Testis (tissue), 3 donors: ENCODE data around the gene HDAC9. TPM values are rescaled to one million over a fixed set of nuclear protein-coding genes. Genes with fewer than 3 reads are reported as not detected.
A peak's percentile ranks its signal among the peaks of the same experiment; 100 is the strongest.

Experiments used
- DNase-seq: peaks from one replicate; pipeline ENCODE4 v3.0.0-alpha.2; 2019
- H3K27ac ChIP-seq, 2 donors: fragments of 200-600 bp; sonication (generic); one replicate each; pipeline ENCODE4 v1.5.1; 2019
- H3K27me3 ChIP-seq: fragments of 200-600 bp; sonication (generic); one replicate; pipeline ENCODE4 v1.5.1; 2019
- H3K36me3 ChIP-seq: fragments of 200-600 bp; sonication (generic); one replicate; pipeline ENCODE4 v1.5.1; 2017; ENCODE audit warnings: low read depth; ENCODE audit errors: missing control alignments
- H3K4me1 ChIP-seq: fragments of 200-600 bp; sonication (generic); one replicate; pipeline ENCODE4 v1.5.1; 2019
- H3K4me3 ChIP-seq, 2 donors: fragments of 200-600 bp; sonication (generic); one replicate each; pipeline ENCODE4 v1.5.1; 2017 to 2019
- H3K9me3 ChIP-seq: fragments of 200-600 bp; sonication (generic); one replicate; pipeline ENCODE4 v1.5.1; 2017
- CTCF ChIP-seq, 3 experiments: fragments of 450-650 bp in 2 of 3; fragments of 200-600 bp in 1 of 3; sonication (generic) in 1 of 3; IDR thresholded peaks; one replicate each; pipeline ENCODE4 v1.5.1; 2016 to 2019; ENCODE audit warnings: antibody characterized with exemption in 3 of 3, mild to moderate bottlenecking in 2 of 3, moderate library complexity in 1 of 3
- POLR2A ChIP-seq: fragments of 450-650 bp; IDR thresholded peaks from one replicate; pipeline ENCODE4 v1.6.1; 2017; ENCODE audit warnings: antibody characterized with exemption, mild to moderate bottlenecking, moderate library complexity
- WGBS, 2 donors: methylation state at CpG; one replicate each; pipeline ENCODE4 v1.1.5; 2018; 5-methylcytosine and 5-hydroxymethylcytosine counted together
- intact Hi-C: fragments of 100-400 bp; cut with DNase I; formaldehyde crosslinking; loops from one replicate; pipeline ENCODE4 v1.15.1; 2023; ENCODE audit warnings: low total_unique reads
- polyA plus RNA-seq: library from polyadenylated mRNA; stranded (reverse); fragments of 350-450 nt; fragmentation: Illumina TruSeq; extraction: RNeasy Lipid Tissue Mini Kit (QIAGEN cat#74804); gene quantifications from one replicate; pipeline ENCODE4 v1.2.3, GENCODE V29; 2014; ENCODE audit warnings: low read depth, low replicate concordance; ENCODE audit not compliant: insufficient read depth
- total RNA-seq, 2 donors: library from RNA; depleted of rRNA; stranded (reverse); fragments of >200 nt; gene quantifications; one replicate each; pipeline ENCODE4 v1.2.3, GENCODE V29; 2016

Gene HDAC9
- total and polyA plus RNA-seq, 3 donors from 2014 or later: 30.6 to 35.5 (median 35.4) TPM

DNA sequence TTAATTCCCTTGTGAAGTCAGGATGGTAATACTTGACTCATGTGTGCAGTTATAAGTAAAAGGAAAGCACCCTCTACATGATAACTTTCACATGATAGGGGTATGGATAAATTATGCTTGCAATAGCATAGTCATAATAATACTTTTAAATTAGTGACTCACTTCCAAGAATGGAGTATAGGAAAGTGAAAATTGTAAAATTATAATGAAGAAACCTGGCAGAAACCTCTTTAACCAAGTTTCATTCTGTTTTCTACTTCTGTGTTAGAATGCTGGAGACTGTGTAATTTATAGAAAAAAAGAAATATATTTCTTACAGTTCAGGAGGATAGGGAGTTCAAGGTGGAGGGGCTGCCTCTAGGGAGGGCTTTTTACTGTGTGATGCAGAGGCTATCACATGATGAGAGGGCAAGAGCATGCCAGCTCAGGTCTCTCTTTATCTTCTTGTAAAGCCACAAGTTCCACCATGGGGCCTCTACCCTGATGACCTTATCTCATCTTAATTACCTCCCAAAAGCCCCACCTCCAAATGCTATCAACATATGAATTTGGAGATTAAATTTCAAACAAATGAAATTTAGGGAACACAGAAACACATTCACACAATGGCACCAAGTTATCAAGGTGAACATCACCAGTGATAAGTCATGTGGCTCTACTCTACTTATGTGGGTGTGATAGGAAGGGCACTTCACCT lies 43.2 kb downstream of the HDAC9 start:
- no peak for DNase-seq
- TF ChIP-seq POLR2A (no peak), CTCF (IDR thresholded peaks at IDR 0.05) (no peak)

GRCh38 chr7:18540396-18540795 lies 44.8 kb downstream of the HDAC9 start:
- intact Hi-C loops: no loop called here
- no peaks in the 10 kb centered on the region for H3K9me3 ChIP-seq
- H3K27ac ChIP-seq: no peak overlapping the region
- no peaks in the 10 kb centered on the region for H3K27me3 ChIP-seq
- peaks cover 3% of the 10 kb centered on the region for H3K4me1 ChIP-seq
- no peak for TF ChIP-seq POLR2A
- no peak for TF ChIP-seq CTCF (IDR thresholded peaks at IDR 0.05)
- no peak overlapping the region for H3K4me3 ChIP-seq
- H3K36me3 ChIP-seq: no peaks in the 10 kb centered on the region
- WGBS, 2 donors: 86 to 93% methylated on average over 1 of the region's 1 CpG
- no peak for DNase-seq

More for the DNA sequence above, 43.2 kb downstream of the HDAC9 start:
- Histone ChIP-seq H3K4me1 (peaks cover 3% of the 10 kb centered on the region), H3K27ac (no peak overlapping the region), H3K36me3 (no peaks in the 10 kb centered on the region), H3K4me3 (no peak overlapping the region), H3K27me3 (no peaks in the 10 kb centered on the region), H3K9me3 (no peaks in the 10 kb centered on the region)
- intact Hi-C loops: no loop called here

DNA sequence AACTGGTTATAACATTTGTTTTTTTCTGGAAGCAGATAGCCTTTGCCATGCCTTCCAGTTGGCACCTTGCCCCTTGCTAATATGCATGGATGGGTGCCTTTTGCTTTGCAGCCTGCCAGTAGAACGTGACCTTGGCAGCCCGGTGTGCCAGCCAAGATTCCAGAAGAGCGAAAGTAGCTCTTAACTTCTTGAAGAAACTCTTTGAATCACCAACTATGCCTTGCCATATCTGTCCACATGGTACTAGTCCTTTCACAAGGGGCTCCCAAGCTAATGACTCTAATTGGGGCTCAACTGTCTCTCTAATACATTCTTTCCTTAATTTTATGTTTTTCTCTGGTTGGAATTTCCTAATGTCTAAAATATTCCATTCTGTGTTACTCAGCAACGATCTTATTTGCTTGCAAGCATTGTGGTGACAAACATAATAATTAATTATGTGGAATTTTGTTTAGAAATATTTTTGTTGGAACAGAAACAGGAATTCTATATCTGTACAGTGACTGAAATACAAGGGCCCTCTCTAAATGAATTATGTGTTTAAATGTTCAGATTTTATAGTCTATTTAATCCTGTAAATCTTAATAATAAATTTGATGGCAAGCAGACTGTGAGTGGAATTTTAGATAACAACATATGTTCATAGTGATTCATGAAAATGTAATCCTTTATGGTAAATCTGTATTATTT lies 45.8 kb downstream of the HDAC9 start:
- DNase-seq: peak; percentile 86
- TF ChIP-seq CTCF (IDR thresholded peaks at IDR 0.05) (no peak), POLR2A (no peak)
- no peak overlapping the region for H3K27ac ChIP-seq

GRCh38 chr7:18541871-18542212 lies 46.3 kb downstream of the HDAC9 start:
- Histone ChIP-seq H3K27me3 (no peaks in the 10 kb centered on the region), H3K27ac (no peak overlapping the region), H3K4me3 (no peak overlapping the region), H3K4me1 (peaks cover 3% of the 10 kb centered on the region), H3K9me3 (no peaks in the 10 kb centered on the region), H3K36me3 (no peaks in the 10 kb centered on the region)
- TF ChIP-seq CTCF (IDR thresholded peaks at IDR 0.05) (no peak), POLR2A (no peak)
- intact Hi-C loops: no loop called here
- no peak for DNase-seq
- WGBS, 2 donors: 88 to 90% methylated on average over 6 of the region's 6 CpGs

More for the DNA sequence above, 45.8 kb downstream of the HDAC9 start:
- Histone ChIP-seq H3K9me3 (no peaks in the 10 kb centered on the region), H3K4me1 (peaks cover 3% of the 10 kb centered on the region), H3K36me3 (no peaks in the 10 kb centered on the region), H3K27me3 (no peaks in the 10 kb centered on the region), H3K4me3 (no peak overlapping the region)
- 44 to 47% methylated on average over 4 of the region's 4 CpGs for WGBS, 2 donors
- intact Hi-C loops: no loop called here

GRCh38 chr7:18546576-18546975 lies 51.0 kb downstream of the HDAC9 start:
- Histone ChIP-seq H3K9me3 (no peaks in the 10 kb centered on the region), H3K27ac (no peak overlapping the region), H3K36me3 (no peaks in the 10 kb centered on the region), H3K4me1 (no peaks in the 10 kb centered on the region), H3K4me3 (no peak overlapping the region), H3K27me3 (no peaks in the 10 kb centered on the region)
- intact Hi-C loops: no loop called here
- TF ChIP-seq CTCF (IDR thresholded peaks at IDR 0.05): no peak
- TF ChIP-seq POLR2A: no peak
- no peak for DNase-seq
- WGBS, 2 donors: 66% methylated on average over 3 of the region's 3 CpGs
